NCI-H2107 treated with DMSO at 0.1 percent for 48 hours (cell line): ENCODE measurements around the gene ST8SIA4.

Experiments used
- DNase-seq: peaks from one replicate; lab custom pipeline; 2025; ENCODE audit not compliant: unreplicated experiment; lab: John Stamatoyannopoulos, UW

The ST8SIA4 gene

DNA sequence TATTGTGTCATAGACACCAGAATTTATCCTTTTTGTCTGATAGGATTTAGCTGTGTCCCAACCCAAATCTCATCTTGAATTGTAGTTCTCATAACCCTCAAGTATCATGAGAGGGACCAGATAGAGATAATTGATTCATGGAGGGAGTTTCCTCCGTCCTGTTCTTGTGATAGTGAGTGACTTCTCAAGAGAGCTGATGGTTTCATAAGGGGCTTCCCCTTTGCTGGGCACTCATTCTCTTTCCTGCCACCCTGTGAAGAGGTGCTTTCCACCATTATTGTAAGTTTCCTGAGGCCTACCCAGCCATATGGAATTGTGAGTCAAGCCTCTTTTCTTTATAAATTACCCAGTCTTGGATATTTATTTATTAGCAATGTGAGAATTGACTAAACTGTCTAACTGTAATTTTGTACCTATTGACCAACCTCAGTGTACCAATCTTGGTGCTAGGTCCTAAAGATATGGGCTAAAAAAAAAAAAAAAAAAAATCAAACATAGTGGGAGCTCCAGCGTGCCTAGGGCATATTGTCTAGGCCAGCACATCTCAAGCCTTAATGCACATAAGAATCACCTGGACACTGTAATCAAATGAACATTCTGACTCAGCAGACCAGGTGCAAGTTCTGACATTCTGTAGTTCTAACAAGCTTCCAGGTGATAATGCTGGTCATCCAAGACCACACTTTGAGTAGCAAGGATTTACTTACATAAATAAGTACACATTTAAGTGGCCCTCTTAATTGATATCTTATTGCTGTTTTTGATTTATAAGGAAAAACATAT is 30.5 kb downstream of the ST8SIA4 start:
- DNase-seq = no peak

DNA sequence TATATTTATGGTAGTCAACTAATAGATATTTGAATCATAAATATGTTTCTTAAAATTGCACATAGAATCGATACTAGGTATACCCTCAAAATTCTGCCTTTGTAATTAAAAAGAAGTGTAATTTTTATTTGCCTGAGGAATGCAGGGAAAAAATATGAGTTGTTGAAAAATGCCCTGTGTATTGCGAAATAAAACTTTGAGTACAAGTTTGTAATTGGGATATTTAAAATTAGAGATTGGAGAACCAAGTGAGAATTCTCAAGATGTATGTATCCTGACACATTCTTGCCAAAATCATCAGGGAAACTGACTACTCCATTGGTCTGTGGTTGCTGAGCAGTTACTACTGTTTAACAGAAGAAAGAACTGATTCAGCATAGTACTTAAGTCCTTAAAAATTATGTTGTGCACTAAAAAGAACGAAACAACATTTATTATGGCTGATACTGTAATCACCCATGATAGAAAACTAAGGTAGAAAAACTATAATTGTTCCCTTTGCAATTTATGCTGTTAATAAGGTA is 36.0 kb downstream of the ST8SIA4 start:
- no peak for DNase-seq

DNA sequence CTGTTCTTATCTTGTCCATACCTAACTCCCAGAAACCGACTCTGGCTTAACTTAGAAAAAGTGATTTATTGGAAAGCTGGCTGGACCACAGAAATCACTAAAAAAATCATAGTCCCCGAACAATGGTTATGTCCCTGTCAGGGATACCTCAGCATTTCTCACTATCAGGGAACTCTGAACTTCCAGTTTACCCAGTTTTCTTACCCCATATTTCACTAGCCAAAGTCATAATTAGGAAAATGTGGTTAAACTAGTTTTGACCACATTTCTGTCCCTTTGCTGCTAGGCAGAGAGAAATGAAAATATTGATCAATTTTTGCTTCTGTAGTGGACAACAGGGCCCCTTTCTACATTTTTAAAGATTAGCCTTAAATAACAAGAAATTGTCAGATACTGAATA is 38.2 kb downstream of the ST8SIA4 start:
- DNase-seq = no peak

DNA sequence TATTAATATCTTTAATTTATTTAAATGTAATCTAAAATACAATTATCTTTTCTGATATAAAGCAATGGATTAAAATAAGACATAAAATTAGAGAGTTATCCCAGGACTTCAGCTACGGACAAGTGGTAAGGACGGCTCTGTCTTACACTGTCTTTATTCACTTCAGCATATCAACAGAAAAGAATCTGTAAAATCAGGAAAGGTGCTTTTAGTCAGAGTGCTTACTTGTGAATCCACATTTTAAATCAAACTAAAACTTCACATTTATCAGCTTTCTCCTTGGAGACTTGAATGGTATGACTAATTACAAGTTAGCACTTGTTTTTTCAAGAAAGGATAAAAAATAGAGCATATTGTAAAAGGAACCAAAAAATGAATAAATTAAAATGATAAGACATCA is 39.3 kb downstream of the ST8SIA4 start:
- no peak for DNase-seq

DNA sequence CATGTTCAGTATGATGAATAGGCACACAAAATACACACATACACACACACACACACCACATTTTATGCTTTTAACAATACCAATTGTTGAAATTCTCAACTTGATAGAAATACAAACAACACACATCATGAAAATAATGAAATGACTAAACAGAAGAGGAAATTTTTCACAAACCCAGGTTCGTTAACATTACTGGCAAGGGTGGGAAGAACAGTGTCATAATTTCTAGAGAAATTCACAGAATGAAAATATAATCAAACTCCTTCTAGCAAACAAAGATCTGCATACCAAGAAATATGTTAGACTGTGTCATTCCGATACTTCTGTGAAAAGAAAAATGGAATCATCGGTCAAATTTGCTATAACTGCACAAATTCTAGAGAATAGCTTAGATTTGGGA is 41.9 kb downstream of the ST8SIA4 start:
- no peak for DNase-seq

DNA sequence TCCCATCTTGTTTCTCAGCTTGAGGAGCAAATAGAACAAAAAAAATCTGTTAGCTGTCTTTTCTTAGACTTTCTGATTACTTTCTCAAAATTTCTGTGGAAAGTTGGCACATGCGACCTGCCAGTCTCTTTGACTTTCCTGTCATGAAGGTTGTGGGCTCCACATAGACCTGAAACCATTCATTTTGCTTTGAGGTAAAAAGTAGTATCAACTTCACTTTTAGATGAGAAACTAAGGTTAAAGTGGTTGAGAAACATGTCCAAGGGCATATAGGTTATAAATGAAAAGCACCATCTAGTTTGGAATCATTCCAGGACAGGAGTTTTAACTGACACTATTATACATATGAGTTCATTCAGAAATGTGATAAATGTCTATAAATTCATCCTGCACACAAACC is 42.7 kb downstream of the ST8SIA4 start:
- no peak for DNase-seq

DNA sequence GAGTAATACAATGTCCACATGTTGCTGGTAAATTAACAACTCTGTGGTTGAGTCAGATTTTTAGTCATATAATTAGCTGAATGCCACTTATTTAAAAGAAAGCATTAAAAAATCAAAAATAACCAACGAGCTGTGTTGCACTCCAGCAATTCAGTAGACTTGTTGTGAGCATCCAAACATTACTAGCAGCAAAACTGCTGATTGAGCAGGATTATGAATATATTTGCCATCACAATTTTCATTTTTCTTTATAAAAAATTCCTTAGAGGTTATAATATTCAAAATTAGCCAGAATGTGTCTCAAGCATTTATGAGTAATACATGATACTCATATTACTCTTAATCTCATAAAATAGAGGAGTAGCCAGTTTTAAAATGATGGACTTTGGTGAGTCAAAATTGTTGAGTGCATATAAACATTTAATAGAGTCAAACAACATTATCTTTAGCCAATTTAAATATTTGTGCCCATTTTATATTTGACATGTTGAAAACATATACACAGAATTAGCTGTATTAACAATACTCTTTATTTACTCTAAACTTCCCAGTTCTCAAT is 44.0 kb downstream of the ST8SIA4 start:
- no peak for DNase-seq

DNA sequence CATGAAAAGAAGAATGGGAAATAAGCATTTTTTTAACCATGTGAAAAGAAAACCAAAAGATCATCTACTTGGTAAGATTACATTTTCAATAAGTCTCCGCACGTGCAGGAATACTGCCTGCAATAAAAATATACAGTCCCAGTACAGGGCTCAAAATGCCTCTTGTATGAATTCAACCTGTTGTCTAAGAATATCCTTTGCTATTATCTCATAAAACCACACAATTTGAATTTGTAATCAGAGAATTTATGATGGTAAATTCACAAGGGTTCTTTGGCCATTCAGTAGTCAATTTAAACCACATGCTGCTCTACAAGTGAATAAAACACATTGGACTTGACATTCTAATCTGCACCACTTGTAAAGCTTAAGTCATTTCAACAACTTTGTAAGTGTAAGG is 46.6 kb downstream of the ST8SIA4 start:
- peak; percentile 8 for DNase-seq

DNA sequence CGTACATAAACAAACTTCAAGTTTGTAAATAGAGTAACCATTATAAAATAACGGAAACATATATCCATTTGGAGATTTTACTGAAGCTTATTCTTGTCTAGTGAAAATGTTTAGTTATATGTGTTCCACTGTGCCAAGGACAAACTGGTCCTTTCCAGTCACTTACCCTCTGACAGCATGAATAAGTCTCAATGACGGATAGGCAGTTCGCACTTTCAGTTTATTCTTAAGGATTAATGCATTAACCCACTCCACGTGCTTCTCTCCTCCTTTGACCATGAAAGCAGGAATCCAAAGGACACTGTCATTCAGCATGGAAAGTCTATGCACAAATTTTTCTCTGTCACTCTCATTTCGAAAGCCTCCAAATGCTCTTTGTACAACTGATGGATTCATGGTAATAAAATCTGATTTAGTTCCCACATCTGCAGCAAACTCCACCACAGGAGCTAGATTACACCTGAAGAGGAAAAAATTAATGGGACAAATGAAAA is 47.1 kb downstream of the ST8SIA4 start:
- DNase-seq = no peak

DNA sequence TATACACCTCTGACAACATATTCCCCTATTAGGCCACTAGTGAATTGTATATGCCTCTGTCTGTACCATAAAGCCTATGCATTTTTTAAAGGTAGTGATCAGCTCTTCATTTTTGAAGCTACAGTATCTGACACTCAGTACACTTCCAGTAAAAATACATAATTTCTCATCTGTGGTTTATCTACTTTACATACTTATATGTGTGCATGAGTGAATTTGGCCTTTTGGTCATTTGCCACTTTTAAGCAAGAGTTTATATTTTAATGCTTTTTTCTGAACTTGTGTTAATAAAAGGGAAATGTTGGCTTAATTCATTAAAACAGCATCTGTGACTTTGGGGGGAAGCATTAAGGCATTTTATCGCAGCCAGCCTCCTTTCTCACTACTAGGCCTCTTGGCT is 47.8 kb downstream of the ST8SIA4 start:
- DNase-seq = no peak

DNA sequence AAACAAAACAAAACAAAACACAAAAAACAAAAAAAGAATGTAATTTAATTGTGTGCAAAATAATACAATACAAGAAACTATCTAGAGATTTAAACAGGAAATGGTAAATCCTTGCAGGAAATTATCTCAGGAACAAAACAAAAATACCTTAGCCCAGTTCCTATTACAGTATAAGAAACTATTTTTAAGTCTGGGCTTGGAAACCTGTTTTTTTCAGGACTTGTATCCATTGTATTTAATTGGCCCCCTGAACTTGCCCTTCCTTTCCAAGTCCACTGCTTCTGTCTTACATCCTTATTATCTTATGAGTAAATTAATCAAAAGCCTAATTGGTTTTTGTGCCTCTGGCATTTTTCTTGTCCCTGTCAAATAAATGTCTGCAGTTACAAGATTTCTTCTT is 48.5 kb downstream of the ST8SIA4 start:
- no peak for DNase-seq

DNA sequence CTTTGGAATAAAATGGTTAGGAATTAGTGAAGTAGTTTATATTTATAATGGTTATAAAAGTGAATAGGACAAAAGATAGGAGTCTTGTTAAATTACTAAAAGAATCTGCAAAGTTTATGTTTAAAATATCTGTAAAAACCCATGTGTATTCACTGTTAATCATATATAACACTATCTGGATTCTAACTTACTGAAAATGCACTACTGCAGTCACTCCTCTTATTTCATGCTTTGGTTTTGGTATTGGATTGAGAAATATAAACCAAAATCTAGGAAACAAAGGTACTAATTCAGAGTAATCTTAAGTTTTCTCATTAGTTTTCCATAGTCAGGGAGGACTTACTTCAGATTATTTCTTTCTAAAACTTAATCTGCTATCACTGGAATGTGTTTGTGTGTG is 49.5 kb downstream of the ST8SIA4 start:
- no peak for DNase-seq

DNA sequence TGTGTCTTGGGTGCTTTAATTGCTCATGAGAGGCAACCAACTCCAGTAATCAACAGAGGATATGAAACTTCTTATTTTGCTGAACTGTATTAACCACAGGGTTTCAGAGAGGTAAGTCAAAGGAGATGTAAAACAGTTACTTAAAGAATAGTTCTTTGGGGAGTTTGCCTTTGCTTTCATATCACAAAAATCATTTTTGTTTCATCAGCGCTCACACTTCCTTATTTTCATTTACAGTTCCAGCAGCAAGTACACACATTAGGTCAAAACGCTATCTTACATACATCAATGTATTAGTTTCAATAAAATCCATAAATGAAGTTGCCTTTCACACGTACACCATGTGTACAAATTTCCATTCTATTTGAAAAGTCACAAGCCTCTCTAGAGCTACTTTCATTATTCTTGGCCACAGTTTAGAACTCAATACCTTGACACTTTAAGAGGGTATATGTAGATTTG is 50.1 kb downstream of the ST8SIA4 start:
- no peak for DNase-seq

DNA sequence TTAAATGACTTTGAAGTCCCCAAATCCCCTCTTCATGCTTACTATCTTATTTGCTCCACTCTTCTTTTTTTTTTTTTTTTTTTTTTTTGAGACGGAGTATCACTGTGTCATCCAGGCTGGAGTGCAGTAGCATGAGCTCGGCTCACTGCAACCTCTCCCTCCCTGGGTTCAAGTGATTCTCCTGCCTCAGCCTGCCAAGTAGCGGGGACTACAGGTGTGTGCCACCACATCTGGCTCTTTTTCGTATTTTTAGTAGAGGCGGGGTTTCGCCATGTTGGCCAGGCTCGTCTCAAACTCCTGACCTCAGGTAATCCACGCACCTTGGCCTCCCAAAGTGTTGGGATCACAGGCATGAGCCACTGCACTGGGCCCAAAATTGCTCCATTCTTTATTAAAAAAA is 51.0 kb downstream of the ST8SIA4 start:
- no peak for DNase-seq

DNA sequence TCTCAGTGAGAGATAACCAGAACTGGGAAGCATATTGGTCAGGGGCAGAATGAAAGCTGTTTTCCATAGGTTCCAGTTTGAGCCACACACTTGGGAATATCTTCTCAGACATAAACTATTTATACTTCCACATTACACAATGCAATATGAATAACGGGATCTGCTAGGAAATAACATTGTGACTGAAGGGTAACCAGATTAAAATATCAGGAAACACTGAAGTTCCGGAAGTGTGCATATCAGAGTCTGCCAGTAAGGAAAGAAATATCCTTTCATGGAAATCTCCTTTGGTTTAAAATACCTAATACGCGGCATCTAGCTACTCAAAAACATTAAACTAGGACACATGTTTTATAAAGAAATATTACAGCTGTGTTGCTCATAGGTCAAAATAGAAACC is 56.3 kb downstream of the ST8SIA4 start:
- DNase-seq = no peak

DNA sequence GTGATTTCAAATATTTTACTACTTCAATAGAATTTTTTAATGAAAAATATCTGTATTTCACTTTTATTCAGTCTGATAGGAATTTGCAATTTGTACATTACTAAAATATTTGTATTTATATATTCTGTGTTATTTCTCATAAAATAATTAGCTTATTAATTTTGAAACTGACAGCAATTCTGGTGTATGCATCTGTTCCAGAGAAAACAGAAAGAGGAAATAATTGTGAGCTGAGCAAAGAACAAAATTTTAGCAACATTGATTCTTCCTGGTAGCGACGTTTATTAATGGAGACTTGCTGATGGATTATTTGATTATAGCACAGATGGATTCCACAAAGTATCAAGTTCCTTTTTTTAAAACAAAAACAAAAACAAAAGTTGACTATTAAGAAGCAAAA is 61.0 kb downstream of the ST8SIA4 start:
- no peak for DNase-seq

DNA sequence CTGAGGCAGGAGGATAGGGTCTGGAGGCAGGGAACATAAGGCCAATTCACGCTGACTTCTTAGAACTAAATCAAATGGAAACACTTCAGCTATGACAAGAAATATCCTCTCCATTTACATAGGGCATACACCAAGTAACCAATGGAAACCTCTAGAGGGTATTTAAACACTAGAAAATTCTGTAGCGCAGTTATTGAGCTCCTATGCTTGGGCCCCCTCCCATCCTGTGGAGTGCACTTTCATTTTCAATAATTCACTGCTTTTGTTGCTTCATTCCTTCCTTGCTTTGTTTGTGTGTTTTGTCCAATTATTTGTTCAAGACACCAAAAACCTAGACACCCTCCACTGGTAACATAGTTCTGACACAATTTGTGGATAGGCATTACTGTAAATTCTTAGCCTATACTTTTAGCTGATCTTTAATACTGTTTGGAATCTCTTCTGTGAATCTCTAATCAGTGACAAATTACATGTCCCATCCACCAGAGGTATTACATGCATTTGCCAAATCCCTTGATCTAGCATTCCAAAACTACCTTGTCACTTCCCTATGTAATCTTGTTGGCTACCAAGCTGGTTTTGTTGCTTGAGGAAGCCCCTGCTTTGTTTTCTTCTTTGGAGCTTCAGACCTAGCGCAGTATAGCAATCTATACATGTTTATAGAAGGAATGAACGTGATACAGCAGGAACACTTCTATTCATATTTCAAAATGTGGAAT is 61.6 kb downstream of the ST8SIA4 start:
- DNase-seq = no peak

DNA sequence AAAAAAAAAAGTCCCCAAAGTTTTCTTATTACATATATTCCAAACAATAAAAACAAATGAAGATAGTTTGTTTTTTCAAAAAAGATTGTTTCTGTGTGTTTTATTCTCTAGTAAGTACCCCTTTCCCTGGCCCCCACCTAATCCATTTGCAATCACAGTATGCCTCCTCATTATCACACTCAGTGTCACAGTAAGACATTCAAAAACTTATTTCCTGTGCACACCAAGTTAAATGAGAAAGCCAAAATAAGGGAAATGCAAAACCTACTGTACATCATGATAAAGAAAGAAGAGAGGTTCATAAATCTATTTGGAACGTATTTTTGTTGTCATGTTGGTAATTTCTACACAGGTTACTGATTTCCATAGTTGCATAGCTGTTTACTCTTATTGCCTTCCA is 62.3 kb downstream of the ST8SIA4 start:
- DNase-seq = no peak

DNA sequence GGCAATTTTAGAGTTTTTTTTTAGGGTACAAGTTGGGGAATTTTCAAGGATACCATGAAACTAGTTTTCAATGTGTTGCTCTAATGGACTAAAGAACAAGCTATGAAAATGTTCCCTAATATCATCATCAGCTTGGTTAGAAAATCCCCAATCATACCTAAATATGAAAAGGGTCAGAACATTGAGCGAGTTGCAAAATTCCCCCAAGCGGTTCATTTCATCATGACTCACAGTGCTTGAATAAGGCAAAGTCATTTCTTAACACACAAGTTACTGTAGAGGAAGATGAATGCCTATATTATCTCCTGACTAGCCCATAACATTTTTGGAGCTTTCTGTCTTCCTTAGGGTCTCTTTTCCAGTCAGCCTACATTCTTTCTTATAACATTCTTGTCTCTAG is 62.7 kb downstream of the ST8SIA4 start:
- no peak for DNase-seq

DNA sequence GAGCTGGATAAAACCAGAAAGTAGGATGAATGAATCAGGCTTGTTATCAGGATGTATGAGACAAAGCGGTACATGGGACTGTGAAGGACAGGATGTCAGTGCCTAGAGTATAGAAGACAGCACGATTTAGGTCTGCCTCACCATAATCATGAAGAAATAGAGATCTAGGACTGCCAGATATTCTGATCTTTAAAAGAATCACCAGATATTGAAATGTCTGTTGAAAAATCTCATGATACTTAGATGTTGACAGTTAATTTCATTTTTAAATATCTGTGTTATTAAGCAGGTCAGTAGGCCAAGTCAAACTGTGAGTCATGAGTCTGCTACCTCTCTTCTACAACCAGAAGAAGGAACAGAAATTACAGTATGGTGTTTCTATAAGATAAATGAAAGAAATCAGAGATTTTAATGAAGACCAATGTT is 65.0 kb downstream of the ST8SIA4 start:
- DNase-seq = no peak

DNA sequence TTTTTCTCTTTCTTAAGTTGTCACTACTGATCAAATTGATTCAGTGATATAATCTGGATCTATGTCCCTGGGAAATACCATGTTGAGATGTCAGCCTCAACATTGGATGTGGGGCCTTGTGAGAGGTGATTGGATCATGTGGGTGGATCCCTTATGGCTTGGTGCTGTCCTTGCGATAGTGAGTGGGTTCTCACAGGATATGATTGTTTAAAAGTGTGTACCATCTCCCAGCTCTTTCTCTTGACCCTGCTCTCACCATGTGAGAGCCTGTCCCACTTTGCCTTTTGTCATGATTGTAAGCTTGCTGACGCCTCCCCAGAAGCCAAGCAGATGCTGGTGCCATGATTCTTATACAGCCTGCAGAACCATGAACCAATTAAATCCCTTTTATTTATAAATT is 68.6 kb downstream of the ST8SIA4 start:
- DNase-seq = no peak
